OCI-LY3 (cell line): ENCODE results near the gene CARHSP1.
"Not testable (repeated sequence)": the region's sequence is repeated elsewhere in the genome, so short reads cannot be mapped to it uniquely, and the experiment has no call there.

Experiments used
- H2AFZ ChIP-seq: fragments of 200-600, 300-600 bp; shearing (Covaris generic); 2 replicates; pipeline ENCODE4 v1.6.0; 2014; ENCODE audit warnings: antibody characterized with exemption, low read depth, low read length
- H3K27ac ChIP-seq: fragments of 200-600, 300-600 bp; sonication (generic); 2 replicates; pipeline ENCODE4 v1.5.1; 2014; ENCODE audit warnings: mild to moderate bottlenecking, low read length, moderate library complexity, mixed read lengths
- H3K27me3 ChIP-seq: fragments of 200-600, 300-600 bp; sonication (generic); 2 replicates; pipeline ENCODE4 v1.6.1; 2014; ENCODE audit warnings: low read depth, low read length, mixed read lengths
- H3K36me3 ChIP-seq: fragments of 200-600, 300-600 bp; sonication (generic); replicated peaks from 2 replicates; pipeline ENCODE3; 2014; ENCODE audit warnings: low read depth, low read length, mixed read lengths
- H3K4me1 ChIP-seq: fragments of 300-600, 200-600 bp; sonication (generic); 2 replicates; pipeline ENCODE4 v1.6.1; 2014; ENCODE audit warnings: low read length, mixed read lengths
- H3K4me2 ChIP-seq: fragments of 200-600, 300-600 bp; sonication (generic); 2 replicates; pipeline ENCODE4 v1.6.1; 2014; ENCODE audit warnings: low read length, mixed read lengths
- H3K4me3 ChIP-seq: fragments of 300-600, 200-600 bp; sonication (generic); 2 replicates; pipeline ENCODE4 v1.5.1; 2014; ENCODE audit warnings: antibody characterized with exemption, mild to moderate bottlenecking, low read length, moderate library complexity
- H3K79me2 ChIP-seq: fragments of 300-600, 200-600 bp; shearing (Covaris generic); 2 replicates; pipeline ENCODE4 v1.6.1; 2014; ENCODE audit warnings: mild to moderate bottlenecking, low read length, mixed read lengths
- H3K9ac ChIP-seq: fragments of 300-600, 200-600 bp; shearing (Covaris generic); 2 replicates; pipeline ENCODE4 v1.6.0; 2014; ENCODE audit warnings: mild to moderate bottlenecking, low read length, moderate library complexity
- H3K9me3 ChIP-seq: fragments of 200-600, 300-600 bp; shearing (Covaris generic); 2 replicates; pipeline ENCODE4 v1.6.1; 2014; ENCODE audit warnings: low read length, mixed read lengths; ENCODE audit not compliant: insufficient read depth
- H4K20me1 ChIP-seq: fragments of 200-600, 300-600 bp; sonication (generic); 2 replicates; pipeline ENCODE4 v1.6.1; 2016; ENCODE audit warnings: low read length, mixed read lengths; ENCODE audit not compliant: insufficient read depth
- EZH2phosphoT487 ChIP-seq: fragments of 200-600 bp; shearing (Covaris generic); IDR thresholded peaks from 2 replicates; pipeline ENCODE4 v1.6.1; 2018; ENCODE audit warnings: antibody characterized with exemption, mixed run types, low read depth
- TF ChIP-seq, protein P1 (sequence below): fragments of 200-600, 300-600 bp; sonication (generic); IDR thresholded peaks from 2 replicates; pipeline ENCODE4 v1.5.1; 2014; ENCODE audit warnings: antibody characterized with exemption, low read length, low read depth

Gene CARHSP1

DNA sequence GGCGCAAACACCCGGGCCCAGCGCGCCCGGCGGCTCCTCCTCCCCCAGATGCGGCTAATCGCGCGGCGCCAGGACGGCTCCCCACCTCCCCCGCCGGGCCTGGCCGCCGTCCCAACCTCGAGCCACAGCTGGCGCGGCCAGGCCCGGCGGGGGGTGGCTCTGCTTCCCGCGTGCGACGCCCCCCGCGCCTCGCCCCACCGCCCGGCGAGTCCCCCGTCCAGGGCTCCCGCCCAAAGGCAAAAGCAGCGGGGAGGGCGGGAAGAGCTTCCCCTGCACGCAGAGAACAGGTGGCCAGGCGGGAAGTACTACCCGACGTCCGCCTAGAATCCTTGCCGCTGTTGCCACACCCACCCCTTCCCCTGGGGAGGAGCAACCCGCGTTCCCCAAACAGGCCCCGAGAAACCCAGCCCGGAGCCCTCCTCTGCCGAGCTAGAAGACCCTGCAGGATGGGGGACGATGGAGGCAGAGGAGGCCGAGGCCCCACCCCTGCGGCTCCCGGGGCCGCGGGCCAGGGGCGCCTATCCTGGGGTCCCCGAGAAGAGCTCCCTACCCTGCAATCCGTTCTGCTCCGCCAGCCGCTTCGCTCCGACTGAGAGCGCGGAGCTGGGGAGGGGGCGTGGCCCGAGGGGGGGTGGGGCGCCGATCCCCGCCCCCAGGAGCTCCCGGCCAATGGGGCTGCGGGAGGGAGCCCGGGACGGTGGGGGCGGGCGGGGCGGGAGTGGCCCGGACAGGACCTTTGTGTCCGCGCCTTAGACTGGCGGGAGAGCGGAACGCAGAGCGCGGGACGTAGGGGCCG lies at the start of gene CARHSP1:
TSS of gene CARHSP1 (minus strand) at position 591 of the 796 bp plus-strand sequence. CDS start 9,678 bp downstream, outside the sequence.
- H3K27ac ChIP-seq: peak within 1 kb of the TSS; percentile 54
- H3K36me3 ChIP-seq: no peaks in the 10 kb centered on the region
- H3K79me2 ChIP-seq: peaks cover 42% of the 10 kb centered on the region
- peak within 1 kb of the TSS; percentile 84 for H3K4me3 ChIP-seq
- H3K4me1 ChIP-seq: peaks cover 24% of the 10 kb centered on the region
- no peaks in the 10 kb centered on the region for H3K9me3 ChIP-seq
- peak within 1 kb of the TSS; percentile 69 for H3K9ac ChIP-seq
- peak within 1 kb of the TSS; percentile 93 for H3K4me2 ChIP-seq
- H3K27me3 ChIP-seq: no peaks in the 10 kb centered on the region
- H4K20me1 ChIP-seq: peaks cover 38% of the 10 kb centered on the region
- peak within 1 kb of the TSS; percentile 86 for H2AFZ ChIP-seq
- TF ChIP-seq, protein P1, sequence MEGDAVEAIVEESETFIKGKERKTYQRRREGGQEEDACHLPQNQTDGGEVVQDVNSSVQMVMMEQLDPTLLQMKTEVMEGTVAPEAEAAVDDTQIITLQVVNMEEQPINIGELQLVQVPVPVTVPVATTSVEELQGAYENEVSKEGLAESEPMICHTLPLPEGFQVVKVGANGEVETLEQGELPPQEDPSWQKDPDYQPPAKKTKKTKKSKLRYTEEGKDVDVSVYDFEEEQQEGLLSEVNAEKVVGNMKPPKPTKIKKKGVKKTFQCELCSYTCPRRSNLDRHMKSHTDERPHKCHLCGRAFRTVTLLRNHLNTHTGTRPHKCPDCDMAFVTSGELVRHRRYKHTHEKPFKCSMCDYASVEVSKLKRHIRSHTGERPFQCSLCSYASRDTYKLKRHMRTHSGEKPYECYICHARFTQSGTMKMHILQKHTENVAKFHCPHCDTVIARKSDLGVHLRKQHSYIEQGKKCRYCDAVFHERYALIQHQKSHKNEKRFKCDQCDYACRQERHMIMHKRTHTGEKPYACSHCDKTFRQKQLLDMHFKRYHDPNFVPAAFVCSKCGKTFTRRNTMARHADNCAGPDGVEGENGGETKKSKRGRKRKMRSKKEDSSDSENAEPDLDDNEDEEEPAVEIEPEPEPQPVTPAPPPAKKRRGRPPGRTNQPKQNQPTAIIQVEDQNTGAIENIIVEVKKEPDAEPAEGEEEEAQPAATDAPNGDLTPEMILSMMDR: no peak
- TF ChIP-seq EZH2phosphoT487: no peak

- H3K79me2 ChIP-seq, H2AFZ ChIP-seq, H3K4me2 ChIP-seq, H3K9ac ChIP-seq, H3K4me3 ChIP-seq, H3K9me3 ChIP-seq, H3K27ac ChIP-seq, H3K27me3 ChIP-seq: not testable (repeated sequence)
- peaks cover 61% of the 10 kb centered on the region for H3K36me3 ChIP-seq
- peaks cover 38% of the 10 kb centered on the region for H4K20me1 ChIP-seq
- peaks cover 15% of the 10 kb centered on the region for H3K4me1 ChIP-seq
These were observed 48.5 kb upstream of the CARHSP1 start for GRCh38 chr16:8917336-8917735.

DNA sequence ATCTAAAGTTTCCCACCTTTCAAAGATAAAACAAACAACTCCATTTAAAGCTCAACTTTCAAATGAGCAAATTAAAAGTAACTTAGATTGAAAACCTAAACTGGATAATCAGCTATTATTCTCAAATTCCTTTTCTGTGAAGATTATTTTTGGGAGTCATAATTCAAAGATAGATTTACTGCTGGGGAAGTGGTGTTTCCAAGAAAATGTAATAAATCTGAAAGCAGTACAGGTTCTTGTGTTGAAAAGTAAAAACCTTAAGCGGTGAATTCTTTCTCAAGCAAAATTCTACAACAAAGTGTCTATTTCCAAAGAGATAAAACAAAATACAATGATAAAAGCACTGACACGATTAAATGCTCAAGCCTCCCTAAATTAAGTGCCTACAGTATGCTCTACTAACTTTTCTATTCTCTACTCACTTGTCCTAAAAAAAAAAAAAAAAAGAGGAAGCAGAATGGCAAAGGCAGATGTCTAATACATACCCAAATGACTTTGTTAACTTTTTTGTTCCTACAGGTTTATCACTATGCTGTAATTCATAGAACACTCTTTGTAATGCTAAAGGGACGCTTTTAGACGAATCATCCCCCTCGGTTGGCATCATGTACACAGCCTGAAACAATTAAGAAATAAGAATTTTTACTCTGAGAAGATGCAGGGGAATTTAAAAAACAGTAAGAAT lies 47.9 kb upstream of the CARHSP1 start:
- TF ChIP-seq EZH2phosphoT487: no peak
- TF ChIP-seq, protein P1: no peak
- Histone ChIP-seq H3K79me2 (peaks cover 10% of the 10 kb centered on the region; the same call in 1 of the 2 replicates), H3K4me2 (no peak overlapping the region), H3K9ac (no peak overlapping the region), H3K36me3 (peaks cover 60% of the 10 kb centered on the region), H2AFZ (no peak overlapping the region), H3K4me1 (peaks cover 14% of the 10 kb centered on the region), H3K27me3 (no peaks in the 10 kb centered on the region), H3K9me3 (no peaks in the 10 kb centered on the region), H3K4me3 (no peak overlapping the region), H4K20me1 (peaks cover 35% of the 10 kb centered on the region), H3K27ac (no peak overlapping the region; the same call in 1 of the 2 replicates)

DNA sequence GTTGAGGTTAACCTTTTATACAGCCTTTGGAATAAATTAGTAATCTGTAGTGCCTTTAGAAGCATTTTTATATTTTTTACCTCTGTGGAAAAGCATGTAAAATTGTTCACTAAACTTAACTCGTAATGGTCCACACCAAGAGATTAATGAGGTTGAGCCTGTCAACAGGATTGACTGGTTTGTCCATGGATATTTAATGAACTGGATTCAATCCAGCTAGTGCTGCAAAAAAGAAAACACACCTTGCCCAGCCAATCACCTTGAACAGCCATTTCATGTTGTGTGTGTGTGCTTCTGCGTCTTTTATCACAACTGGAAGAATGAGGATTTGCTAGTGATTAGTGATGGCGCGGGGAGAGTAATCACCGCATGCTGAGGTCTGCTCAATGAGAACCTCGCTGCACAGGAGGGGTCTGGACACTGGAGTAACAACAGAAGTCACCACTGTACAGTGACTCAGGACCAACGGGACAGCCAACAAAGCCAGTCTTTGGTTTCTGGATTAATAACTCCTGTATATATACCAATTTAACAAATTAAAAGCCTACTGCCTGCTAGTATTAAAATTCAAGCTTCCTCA lies 47.0 kb upstream of the CARHSP1 start:
- no peak overlapping the region for H3K4me2 ChIP-seq
- no peak overlapping the region for H3K9ac ChIP-seq
- H3K9me3 ChIP-seq: no peaks in the 10 kb centered on the region
- H3K79me2 ChIP-seq: peaks cover 14% of the 10 kb centered on the region; the same call in 1 of the 2 replicates
- H3K4me3 ChIP-seq: no peak overlapping the region
- no peak overlapping the region for H3K27ac ChIP-seq
- TF ChIP-seq, protein P1: no peak
- no peak for TF ChIP-seq EZH2phosphoT487
- H3K27me3 ChIP-seq: no peaks in the 10 kb centered on the region
- H3K4me1 ChIP-seq: peaks cover 11% of the 10 kb centered on the region
- no peak overlapping the region for H2AFZ ChIP-seq
- peaks cover 63% of the 10 kb centered on the region for H3K36me3 ChIP-seq
- H4K20me1 ChIP-seq: peaks cover 36% of the 10 kb centered on the region
